ENCODE measurements around the gene KIAA1755.

GRCh38 chr20:38225900-38226263 lies 34.7 kb downstream of the KIAA1755 start:
- TF ChIP-seq CTCF (IDR thresholded peaks at IDR 0.05) = no peak
- TF ChIP-seq POLR2A (IDR thresholded peaks at IDR 0.05) = no peak

Measured in body of pancreas (tissue), 4 donors.